Muscle layer of duodenum (tissue), 2 donors: ENCODE measurements around the gene ATXN3.

ENCODE experiments used
- H3K27ac ChIP-seq: one replicate; pipeline ENCODE4 v1.7.0; 2013; ENCODE audit warnings: mild to moderate bottlenecking, low read length
- H3K27me3 ChIP-seq: one replicate; pipeline ENCODE4 v1.7.0; 2013; ENCODE audit warnings: low read depth, mild to moderate bottlenecking, control low read depth, low read length
- H3K36me3 ChIP-seq, 2 donors: one replicate each; pipeline ENCODE4 v1.7.0; 2013; ENCODE audit warnings: low read length in 2 of 2, control low read depth in 1 of 2, mild to moderate bottlenecking in 1 of 2; ENCODE audit not compliant: insufficient read depth in 2 of 2, control insufficient read depth in 1 of 2
- H3K4me1 ChIP-seq, 2 donors: one replicate each; pipeline ENCODE4 v1.7.0; 2013; ENCODE audit warnings: low read length in 2 of 2, mild to moderate bottlenecking in 2 of 2, control low read depth in 1 of 2, moderate library complexity in 1 of 2; ENCODE audit not compliant: insufficient read depth in 2 of 2, control insufficient read depth in 1 of 2
- H3K4me3 ChIP-seq, 2 donors: one replicate each; pipeline ENCODE4 v1.7.0; 2013; ENCODE audit warnings: low read length in 2 of 2, low read depth in 1 of 2, mild to moderate bottlenecking in 1 of 2
- H3K9me3 ChIP-seq, 2 donors: one replicate each; pipeline ENCODE4 v1.7.0; 2013; ENCODE audit warnings: low read length in 2 of 2, control low read depth in 1 of 2, mild to moderate bottlenecking in 1 of 2; ENCODE audit not compliant: control insufficient read depth in 1 of 2
- donor health status: healthy.

The ATXN3 gene

GRCh38 chr14:92121207-92121669 lies 14.9 kb upstream of the ATXN3 start:
- Histone ChIP-seq H3K9me3 (no peaks in the 10 kb centered on the region), H3K27ac (peak overlapping the region; percentile 96), H3K4me1 (peaks cover 11 to 31% of the 10 kb centered on the region in 2 donors), H3K36me3 (peaks cover 4% of the 10 kb centered on the region in 2 donors), H3K4me3 (peak overlapping the region; percentile 93 to 95), H3K27me3 (no peaks in the 10 kb centered on the region)

- peaks cover 0 to 8% of the 10 kb centered on the region in 2 donors for H3K4me1 ChIP-seq
- no peaks in the 10 kb centered on the region for H3K9me3 ChIP-seq
- no peak overlapping the region for H3K27ac ChIP-seq
- no peaks in the 10 kb centered on the region for H3K36me3 ChIP-seq
- no peaks in the 10 kb centered on the region for H3K27me3 ChIP-seq
- H3K4me3 ChIP-seq: no peak overlapping the region
Measured at GRCh38 chr14:92109490-92109889, 3.1 kb upstream of the ATXN3 start.

GRCh38 chr14:92108345-92109254 lies 2.2 kb upstream of the ATXN3 start:
- Histone ChIP-seq H3K27me3 (no peaks in the 10 kb centered on the region), H3K4me1 (peaks cover 0 to 13% of the 10 kb centered on the region in 2 donors), H3K36me3 (no peaks in the 10 kb centered on the region), H3K9me3 (no peaks in the 10 kb centered on the region), H3K4me3 (no peak overlapping the region), H3K27ac (no peak overlapping the region)

- H3K36me3 ChIP-seq: no peaks in the 10 kb centered on the region
- H3K9me3 ChIP-seq: no peaks in the 10 kb centered on the region
- H3K4me1 ChIP-seq: peaks cover 0 to 20% of the 10 kb centered on the region in 2 donors
- H3K27ac ChIP-seq: peak overlapping the region; percentile 99
- H3K4me3 ChIP-seq: peak overlapping the region; percentile 94 to 99
- no peaks in the 10 kb centered on the region for H3K27me3 ChIP-seq
Measured at GRCh38 chr14:92105893-92106142, 564 bp downstream of the ATXN3 start.

GRCh38 chr14:92105073-92105892 lies 1.1 kb downstream of the ATXN3 start:
- peak overlapping the region; percentile 99 for H3K27ac ChIP-seq
- no peaks in the 10 kb centered on the region for H3K9me3 ChIP-seq
- peaks cover 0 to 22% of the 10 kb centered on the region in 2 donors for H3K4me1 ChIP-seq
- H3K4me3 ChIP-seq: peak overlapping the region; percentile 94 to 99
- H3K27me3 ChIP-seq: no peaks in the 10 kb centered on the region
- H3K36me3 ChIP-seq: no peaks in the 10 kb centered on the region

- Histone ChIP-seq H3K4me1 (peaks cover 0 to 23% of the 10 kb centered on the region in 2 donors), H3K27me3 (no peaks in the 10 kb centered on the region), H3K4me3 (no peak overlapping the region), H3K9me3 (no peaks in the 10 kb centered on the region), H3K27ac (no peak overlapping the region), H3K36me3 (no peaks in the 10 kb centered on the region)
Measured at GRCh38 chr14:92103363-92103989, 2.9 kb downstream of the ATXN3 start.

- Histone ChIP-seq H3K4me1 (peaks cover 0 to 18% of the 10 kb centered on the region in 2 donors), H3K27me3 (no peaks in the 10 kb centered on the region), H3K4me3 (no peak overlapping the region), H3K36me3 (peaks cover 7 to 13% of the 10 kb centered on the region in 2 donors), H3K27ac (no peak overlapping the region), H3K9me3 (no peaks in the 10 kb centered on the region)
Measured at GRCh38 chr14:92099802-92100201, 6.6 kb downstream of the ATXN3 start.

GRCh38 chr14:92093320-92093719 lies 13.1 kb downstream of the ATXN3 start:
- no peak overlapping the region for H3K27ac ChIP-seq
- H3K4me1 ChIP-seq: no peaks in the 10 kb centered on the region
- no peak overlapping the region for H3K4me3 ChIP-seq
- no peaks in the 10 kb centered on the region for H3K9me3 ChIP-seq
- peaks cover 21 to 41% of the 10 kb centered on the region in 2 donors for H3K36me3 ChIP-seq
- H3K27me3 ChIP-seq: no peaks in the 10 kb centered on the region

GRCh38 chr14:92088494-92088893 lies 17.9 kb downstream of the ATXN3 start:
- Histone ChIP-seq H3K9me3 (no peaks in the 10 kb centered on the region), H3K27ac (no peak overlapping the region), H3K36me3 (peaks cover 28 to 50% of the 10 kb centered on the region in 2 donors), H3K4me1 (no peaks in the 10 kb centered on the region), H3K4me3 (no peak overlapping the region), H3K27me3 (no peaks in the 10 kb centered on the region)

- Histone ChIP-seq H3K4me1 (no peaks in the 10 kb centered on the region), H3K36me3 (peaks cover 10 to 41% of the 10 kb centered on the region in 2 donors), H3K27ac (no peak overlapping the region), H3K27me3 (no peaks in the 10 kb centered on the region), H3K9me3 (no peaks in the 10 kb centered on the region), H3K4me3 (no peak overlapping the region)
Measured at GRCh38 chr14:92074555-92074954, 31.8 kb downstream of the ATXN3 start.
